Panc1 (cell line): ENCODE results near the gene FOS. TPM values are rescaled to one million over a fixed set of nuclear protein-coding genes. Genes with fewer than 3 reads are reported as not detected.

Experiments used
- ATAC-seq: fragments of 200-7000 bp; cut with Tn5 transposase; 2 replicates; pipeline ENCODE4 v1.9.1; 2020; ENCODE audit warnings: mild to moderate bottlenecking, moderate library complexity
- BruUV-seq: library from RNA; stranded (reverse); fragments of 400-500 nt; replicated peaks from 2 replicates; lab custom pipeline; 2021; lab: Mats Ljungman, UMichigan
- CTCF ChIA-PET: fragments of 300-600 bp; sonication (Branson Sonifier 250); formaldehyde crosslinking; loops from one replicate; lab custom pipeline; 2022; ENCODE audit warnings: antibody characterized with exemption; lab: Charles Lee
- POLR2A ChIA-PET: fragments of 300-600 bp; sonication (Branson Sonifier 250); formaldehyde crosslinking; loops from one replicate; lab custom pipeline; 2022; ENCODE audit warnings: antibody characterized with exemption; lab: Charles Lee
- DNase-seq: peaks from one replicate; pipeline ENCODE4 v3.0.0-alpha.2; 2010; ENCODE audit warnings: low read depth, low spot score
- H3K27ac ChIP-seq: 2 replicates; pipeline ENCODE4 v1.5.1; 2011; ENCODE audit warnings: mild to moderate bottlenecking, low read length, inconsistent platforms
- H3K27me3 ChIP-seq: fragments of 200-500 bp; sonication (Bioruptor generic); 2 replicates; pipeline ENCODE4 v1.6.0; 2014; ENCODE audit warnings: low read length, inconsistent platforms; ENCODE audit not compliant: control insufficient read depth, insufficient read depth
- H3K36me3 ChIP-seq: fragments of 200-500 bp; sonication (Bioruptor generic); 2 replicates; pipeline ENCODE4 v1.5.1; 2014; ENCODE audit warnings: inconsistent platforms, mild to moderate bottlenecking, low read length, moderate library complexity; ENCODE audit not compliant: control insufficient read depth, insufficient read depth
- H3K4me1 ChIP-seq: 2 replicates; pipeline ENCODE4 v1.5.1; 2011; ENCODE audit warnings: inconsistent platforms, mild to moderate bottlenecking, low read length, moderate library complexity; ENCODE audit not compliant: control insufficient read depth, insufficient read depth
- H3K4me3 ChIP-seq, 2 experiments: 2 replicates each; pipeline ENCODE4 v1.5.1; 2011 to 2012; ENCODE audit warnings: low read depth in 2 of 2, low read length in 2 of 2, mild to moderate bottlenecking in 2 of 2, inconsistent platforms in 1 of 2, moderate library complexity in 1 of 2
- H3K9me3 ChIP-seq: fragments of 200-500 bp; sonication (Bioruptor generic); 2 replicates; pipeline ENCODE4 v1.5.1; 2014; ENCODE audit warnings: low read depth, mild to moderate bottlenecking, inconsistent platforms, low read length, moderate library complexity; ENCODE audit not compliant: control insufficient read depth, insufficient read depth
- CTCF ChIP-seq: fragments of 450-650 bp; IDR thresholded peaks from 2 replicates; pipeline ENCODE4 v1.5.1; 2017; ENCODE audit warnings: mild to moderate bottlenecking
- POLR2AphosphoS5 ChIP-seq: IDR thresholded peaks from 2 replicates; pipeline ENCODE4 v1.6.1; 2012; ENCODE audit warnings: mild to moderate bottlenecking, low read depth, low read length, moderate library complexity
- REST ChIP-seq, 2 experiments: IDR thresholded peaks; 2 replicates each; pipeline ENCODE4 v1.6.1; 2011 to 2012; ENCODE audit warnings: low read depth in 2 of 2, control low read depth in 1 of 2, low read length in 1 of 2, mild to moderate bottlenecking in 1 of 2, moderate library complexity in 1 of 2; ENCODE audit not compliant: insufficient read depth in 1 of 2
- SIN3A ChIP-seq: IDR thresholded peaks from 2 replicates; pipeline ENCODE4 v1.6.1; 2012; ENCODE audit warnings: low read depth, mild to moderate bottlenecking, low read length, moderate library complexity, borderline replicate concordance; ENCODE audit not compliant: insufficient read depth
- TCF7L2 ChIP-seq: IDR thresholded peaks from 2 replicates; pipeline ENCODE4 v1.6.1; 2011; ENCODE audit warnings: mild to moderate bottlenecking, low read depth, low read length, inconsistent platforms
- in situ Hi-C: cut with HindIII; loops from 2 replicates; pipeline ENCODE4 v1.10.0; 2016; ENCODE audit warnings: low sequenced_read_pairs, low pct_unique_long_range_greater_than_20kb
- intact Hi-C: fragments of 100-400 bp; cut with micrococcal nuclease; formaldehyde crosslinking; loops from one replicate; pipeline ENCODE4 v1.10.0; 2022; ENCODE audit not compliant: unreplicated experiment
- total RNA-seq: library from RNA; stranded (reverse); gene quantifications from one replicate; pipeline ENCODE4 v1.2.1, GENCODE V29; 2021; ENCODE audit not compliant: unreplicated experiment

FOS gene
- total RNA-seq, 1 experiment from 2014 or later: 26.8 TPM

- DNase-seq (no peak), ATAC-seq (no peak)
- intact Hi-C loops (no loop called here), in situ Hi-C loops (no loop called here)
- H3K36me3 ChIP-seq: no peaks in the 10 kb centered on the region
- H3K4me3 ChIP-seq: no peak overlapping the region
- peaks cover 8% of the 10 kb centered on the region for H3K4me1 ChIP-seq
- H3K9me3 ChIP-seq: no peaks in the 10 kb centered on the region
- POLR2A ChIA-PET: interaction anchor here (0.6 kb wide), 1 partner anchor 31 kb away, joined by 3 read pairs; no protein-coding TSS in a partner anchor
- H3K27me3 ChIP-seq: no peaks in the 10 kb centered on the region; the same call in 1 of the 2 replicates
- H3K27ac ChIP-seq: no peak overlapping the region
- no TSS peak for BruUV-seq
- CTCF ChIA-PET: no interaction called here
- TF ChIP-seq SIN3A (no peak), CTCF (no peak), TCF7L2 (no peak), POLR2AphosphoS5 (no peak)
Measured at GRCh38 chr14:75264036-75264435, 14.6 kb upstream of the FOS start.

- no TSS peak for BruUV-seq
- Histone ChIP-seq H3K36me3 (no peaks in the 10 kb centered on the region), H3K27ac (no peak overlapping the region), H3K4me1 (no peaks in the 10 kb centered on the region), H3K4me3 (no peak overlapping the region), H3K27me3 (no peaks in the 10 kb centered on the region; the same call in 1 of the 2 replicates), H3K9me3 (no peaks in the 10 kb centered on the region)
- no peak for TF ChIP-seq POLR2AphosphoS5
- TF ChIP-seq TCF7L2: no peak
- no peak for TF ChIP-seq SIN3A
- no peak for TF ChIP-seq CTCF
- TF ChIP-seq REST (IDR thresholded peaks at IDR 0.05; ENCODE audit: insufficient read depth in 1 of 2, low read depth in 2 of 2, low read length in 1 of 2): no peak
- DNase-seq (no peak), ATAC-seq (no peak)
- ChIA-PET CTCF (interaction anchor here (0.6 kb wide), 1 partner anchor 103 kb away, joined by 3 read pairs; no protein-coding TSS in a partner anchor), POLR2A (interaction anchor here (0.8 kb wide), 1 partner anchor 9 kb away, joined by 3 read pairs; no protein-coding TSS in a partner anchor)
- in situ Hi-C loops (no loop called here), intact Hi-C loops (no loop called here)
Measured at GRCh38 chr14:75267141-75267721, 11.4 kb upstream of the FOS start.
